ENCODE measurements around the gene DAPK2.
"Not testable (repeated sequence)": the region's sequence is repeated elsewhere in the genome, so short reads cannot be mapped to it uniquely, and the experiment has no call there.

Gene DAPK2

GRCh38 chr15:63973212-63974009 is 72.9 kb downstream of the DAPK2 start:
- DNase-seq (ENCODE audit: low read depth in 2 of 2): peak; percentile 83 to 86

- DNase-seq (ENCODE audit: low read depth in 2 of 2): no peak
Measured at GRCh38 chr15:63972801-63973200, 73.5 kb downstream of the DAPK2 start.

- DNase-seq (ENCODE audit: low read depth in 2 of 2): no peak
Measured at GRCh38 chr15:63971904-63972303, 74.4 kb downstream of the DAPK2 start.

- DNase-seq (ENCODE audit: low read depth in 2 of 2): no peak
Measured at GRCh38 chr15:63971427-63971805, 74.9 kb downstream of the DAPK2 start.

- no peak for DNase-seq (ENCODE audit: low read depth in 2 of 2)
Measured at GRCh38 chr15:63970621-63971426, 75.5 kb downstream of the DAPK2 start.

GRCh38 chr15:63969652-63970421 is 76.4 kb downstream of the DAPK2 start:
- no peak for DNase-seq (ENCODE audit: low read depth in 2 of 2)

- DNase-seq (ENCODE audit: low read depth in 2 of 2): no peak
Measured at GRCh38 chr15:63968700-63969099, 77.6 kb downstream of the DAPK2 start.

GRCh38 chr15:63968122-63968524 is 78.2 kb downstream of the DAPK2 start:
- no peak for DNase-seq (ENCODE audit: low read depth in 2 of 2)

- no peak for DNase-seq (ENCODE audit: low read depth in 2 of 2)
Measured at GRCh38 chr15:63967616-63968015, 78.7 kb downstream of the DAPK2 start.

- DNase-seq (ENCODE audit: low read depth in 2 of 2): not testable (repeated sequence)
Measured at GRCh38 chr15:63962947-63963721, 83.2 kb downstream of the DAPK2 start.

- DNase-seq (ENCODE audit: low read depth in 2 of 2): no peak
Measured at GRCh38 chr15:63953524-63953923, 92.8 kb downstream of the DAPK2 start.

- DNase-seq (ENCODE audit: low read depth in 2 of 2): peak; percentile 66 to 67
Measured at GRCh38 chr15:63950911-63951481, 95.3 kb downstream of the DAPK2 start.

- no peak for DNase-seq (ENCODE audit: low read depth in 2 of 2)
Measured at GRCh38 chr15:63948971-63949370, 97.3 kb downstream of the DAPK2 start.

- DNase-seq (ENCODE audit: low read depth in 2 of 2): no peak
Measured at GRCh38 chr15:63948436-63948835, 97.8 kb downstream of the DAPK2 start.

- DNase-seq (ENCODE audit: low read depth in 2 of 2): no peak
Measured at GRCh38 chr15:63947228-63947627, 99.1 kb downstream of the DAPK2 start.

GRCh38 chr15:63946524-63947065 is 99.7 kb downstream of the DAPK2 start:
- no peak for DNase-seq (ENCODE audit: low read depth in 2 of 2)

GRCh38 chr15:63945838-63946298 is 100.4 kb downstream of the DAPK2 start:
- no peak for DNase-seq (ENCODE audit: low read depth in 2 of 2)

GRCh38 chr15:63945007-63945788 is 101.1 kb downstream of the DAPK2 start:
- DNase-seq (ENCODE audit: low read depth in 2 of 2): peak; percentile 23 to 26

- DNase-seq (ENCODE audit: low read depth in 2 of 2): no peak
Measured at GRCh38 chr15:63944681-63944955, 101.7 kb downstream of the DAPK2 start.

All from fibroblast of skin of left quadriceps (primary cell).